ENCODE measurements around the gene PTRH2. TPM values are rescaled to one million over a fixed set of nuclear protein-coding genes. Genes with fewer than 3 reads are reported as not detected.

Gene PTRH2
- total RNA-seq, 1 donor from 2014 or later = 34.0 TPM

GRCh38 chr17:59683283-59683682 lies 23.9 kb downstream of the PTRH2 start:
- H3K36me3 ChIP-seq (ENCODE audit: control insufficient read depth, insufficient read depth, low read length) = peaks cover 28% of the 10 kb centered on the region
- H3K4me3 ChIP-seq (ENCODE audit: low read depth, low read length) = no peak overlapping the region
- no peak for FAIRE-seq
- TF ChIP-seq, protein P1, sequence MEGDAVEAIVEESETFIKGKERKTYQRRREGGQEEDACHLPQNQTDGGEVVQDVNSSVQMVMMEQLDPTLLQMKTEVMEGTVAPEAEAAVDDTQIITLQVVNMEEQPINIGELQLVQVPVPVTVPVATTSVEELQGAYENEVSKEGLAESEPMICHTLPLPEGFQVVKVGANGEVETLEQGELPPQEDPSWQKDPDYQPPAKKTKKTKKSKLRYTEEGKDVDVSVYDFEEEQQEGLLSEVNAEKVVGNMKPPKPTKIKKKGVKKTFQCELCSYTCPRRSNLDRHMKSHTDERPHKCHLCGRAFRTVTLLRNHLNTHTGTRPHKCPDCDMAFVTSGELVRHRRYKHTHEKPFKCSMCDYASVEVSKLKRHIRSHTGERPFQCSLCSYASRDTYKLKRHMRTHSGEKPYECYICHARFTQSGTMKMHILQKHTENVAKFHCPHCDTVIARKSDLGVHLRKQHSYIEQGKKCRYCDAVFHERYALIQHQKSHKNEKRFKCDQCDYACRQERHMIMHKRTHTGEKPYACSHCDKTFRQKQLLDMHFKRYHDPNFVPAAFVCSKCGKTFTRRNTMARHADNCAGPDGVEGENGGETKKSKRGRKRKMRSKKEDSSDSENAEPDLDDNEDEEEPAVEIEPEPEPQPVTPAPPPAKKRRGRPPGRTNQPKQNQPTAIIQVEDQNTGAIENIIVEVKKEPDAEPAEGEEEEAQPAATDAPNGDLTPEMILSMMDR (IDR thresholded peaks at IDR 0.05; ENCODE audit: insufficient read depth, low read length, severe bottlenecking) = no peak
- no peaks in the 10 kb centered on the region for H3K27me3 ChIP-seq (ENCODE audit: control insufficient read depth, insufficient read depth, low read length)
- DNase-seq (ENCODE audit: low read depth) = no peak

DNA sequence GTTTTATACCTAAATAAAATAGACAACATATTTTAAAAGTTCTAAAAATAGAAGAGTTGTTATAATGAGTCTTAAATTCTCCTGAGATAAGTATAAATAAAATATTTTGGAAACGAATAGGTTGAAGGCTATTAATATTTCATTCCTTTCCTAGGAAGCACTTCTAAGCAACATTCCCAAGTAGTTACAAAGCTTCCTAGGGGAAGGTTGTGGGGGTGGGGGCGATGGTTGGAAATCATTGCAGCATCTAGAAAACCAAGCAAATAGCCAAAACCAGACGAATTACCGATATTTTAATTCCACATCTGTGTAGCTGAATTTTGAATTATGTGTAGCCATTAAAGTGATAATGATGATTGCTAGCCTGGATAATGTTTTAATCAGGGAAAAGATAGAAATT lies 26.9 kb downstream of the PTRH2 start:
- TF ChIP-seq, protein P1 (IDR thresholded peaks at IDR 0.05; ENCODE audit: insufficient read depth, low read length, severe bottlenecking) = no peak
- FAIRE-seq (no peak), DNase-seq (ENCODE audit: low read depth) (no peak)
- Histone ChIP-seq H3K4me3 (ENCODE audit: low read depth, low read length) (no peak overlapping the region), H3K27me3 (ENCODE audit: control insufficient read depth, insufficient read depth, low read length) (no peaks in the 10 kb centered on the region), H3K36me3 (ENCODE audit: control insufficient read depth, insufficient read depth, low read length) (peaks cover 22% of the 10 kb centered on the region)

DNA sequence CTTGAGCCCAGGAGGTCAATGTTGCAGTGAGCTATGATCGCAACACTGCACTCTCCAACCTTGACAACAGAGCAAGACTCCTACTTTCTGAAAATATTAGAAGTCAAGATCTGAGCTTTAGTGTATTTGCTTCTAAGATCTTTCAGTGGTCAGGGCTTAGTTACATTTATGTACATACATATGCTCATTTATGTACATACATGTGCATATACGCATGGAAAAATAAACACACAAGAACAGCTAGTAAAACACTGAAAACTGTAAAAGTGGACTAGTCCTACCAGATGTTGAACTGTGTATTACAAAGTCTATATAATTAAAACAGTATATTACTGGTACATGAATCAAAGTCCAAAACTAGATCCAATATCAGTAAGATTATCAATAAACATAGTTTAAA lies 28.3 kb downstream of the PTRH2 start:
- peaks cover 18% of the 10 kb centered on the region for H3K36me3 ChIP-seq (ENCODE audit: control insufficient read depth, insufficient read depth, low read length)
- TF ChIP-seq, protein P1 (IDR thresholded peaks at IDR 0.05; ENCODE audit: insufficient read depth, low read length, severe bottlenecking) = no peak
- no peak for DNase-seq (ENCODE audit: low read depth)
- H3K4me3 ChIP-seq (ENCODE audit: low read depth, low read length) = no peak overlapping the region
- no peak for FAIRE-seq
- H3K27me3 ChIP-seq (ENCODE audit: control insufficient read depth, insufficient read depth, low read length) = no peaks in the 10 kb centered on the region

DNA sequence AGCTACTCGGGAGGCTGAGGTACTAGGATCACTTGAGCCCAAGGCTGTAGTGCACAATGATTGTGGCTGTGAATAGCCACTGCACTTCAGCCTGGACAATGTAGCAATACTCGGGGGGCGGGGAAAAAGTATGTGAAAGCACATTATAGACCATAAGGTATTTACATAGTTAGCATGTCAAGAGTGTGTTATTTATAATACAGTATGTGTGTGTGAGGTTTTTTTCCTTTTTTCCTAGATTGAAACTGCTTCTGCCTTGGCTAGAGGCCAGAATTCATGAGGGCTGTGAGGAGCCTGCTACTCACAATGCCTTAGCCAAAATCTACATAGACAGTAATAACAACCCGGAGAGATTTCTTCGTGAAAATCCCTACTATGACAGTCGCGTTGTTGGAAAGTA lies 30.5 kb downstream of the PTRH2 start:
- FAIRE-seq (no peak), DNase-seq (ENCODE audit: low read depth) (no peak)
- no peaks in the 10 kb centered on the region for H3K27me3 ChIP-seq (ENCODE audit: control insufficient read depth, insufficient read depth, low read length)
- TF ChIP-seq, protein P1 (IDR thresholded peaks at IDR 0.05; ENCODE audit: insufficient read depth, low read length, severe bottlenecking) = no peak
- H3K4me3 ChIP-seq (ENCODE audit: low read depth, low read length) = no peak overlapping the region
- peaks cover 14% of the 10 kb centered on the region for H3K36me3 ChIP-seq (ENCODE audit: control insufficient read depth, insufficient read depth, low read length)

DNA sequence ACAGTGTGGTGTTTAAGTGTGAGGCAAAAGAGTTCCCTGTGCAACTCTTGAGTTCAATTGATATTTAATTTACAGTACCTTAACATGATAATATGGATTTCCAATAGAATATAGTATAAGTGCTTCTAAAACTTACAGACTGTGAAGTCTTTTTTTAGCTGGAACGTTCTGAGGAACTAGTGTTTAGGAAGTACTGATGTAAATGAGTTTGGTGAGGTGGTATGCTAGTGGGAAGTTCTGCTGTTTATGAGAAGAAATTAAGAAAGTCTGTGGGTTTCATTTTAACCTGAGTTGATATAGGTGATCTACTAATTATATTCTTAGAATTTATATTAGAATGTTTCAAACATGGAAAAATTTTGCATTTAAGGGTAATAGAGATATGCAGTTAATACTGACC lies 32.0 kb downstream of the PTRH2 start:
- DNase-seq (ENCODE audit: low read depth) (no peak), FAIRE-seq (no peak)
- Histone ChIP-seq H3K4me3 (ENCODE audit: low read depth, low read length) (no peak overlapping the region), H3K27me3 (ENCODE audit: control insufficient read depth, insufficient read depth, low read length) (no peaks in the 10 kb centered on the region), H3K36me3 (ENCODE audit: control insufficient read depth, insufficient read depth, low read length) (peaks cover 8% of the 10 kb centered on the region)
- TF ChIP-seq, protein P1 (IDR thresholded peaks at IDR 0.05; ENCODE audit: insufficient read depth, low read length, severe bottlenecking) = no peak

- TF ChIP-seq, protein P1 (IDR thresholded peaks at IDR 0.05; ENCODE audit: insufficient read depth, low read length, severe bottlenecking) = no peak
- Histone ChIP-seq H3K27me3 (ENCODE audit: control insufficient read depth, insufficient read depth, low read length) (no peaks in the 10 kb centered on the region), H3K4me3 (ENCODE audit: low read depth, low read length) (no peak overlapping the region), H3K36me3 (ENCODE audit: control insufficient read depth, insufficient read depth, low read length) (peaks cover 9% of the 10 kb centered on the region)
- no peak for DNase-seq (ENCODE audit: low read depth)
- FAIRE-seq = no peak
Measured at GRCh38 chr17:59671386-59671785, 35.8 kb downstream of the PTRH2 start.
